HPDE6-E6E7 (cell line): ENCODE data around the gene COA6.
"Not testable (repeated sequence)": the region's sequence is repeated elsewhere in the genome, so short reads cannot be mapped to it uniquely, and the experiment has no call there.

Experiments
- DNase-seq: peaks from one replicate; pipeline ENCODE4 v3.0.0; 2011; ENCODE audit warnings: missing footprints; ENCODE audit errors: extremely low spot score

The COA6 gene, protein sequence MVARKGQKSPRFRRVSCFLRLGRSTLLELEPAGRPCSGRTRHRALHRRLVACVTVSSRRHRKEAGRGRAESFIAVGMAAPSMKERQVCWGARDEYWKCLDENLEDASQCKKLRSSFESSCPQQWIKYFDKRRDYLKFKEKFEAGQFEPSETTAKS

DNA sequence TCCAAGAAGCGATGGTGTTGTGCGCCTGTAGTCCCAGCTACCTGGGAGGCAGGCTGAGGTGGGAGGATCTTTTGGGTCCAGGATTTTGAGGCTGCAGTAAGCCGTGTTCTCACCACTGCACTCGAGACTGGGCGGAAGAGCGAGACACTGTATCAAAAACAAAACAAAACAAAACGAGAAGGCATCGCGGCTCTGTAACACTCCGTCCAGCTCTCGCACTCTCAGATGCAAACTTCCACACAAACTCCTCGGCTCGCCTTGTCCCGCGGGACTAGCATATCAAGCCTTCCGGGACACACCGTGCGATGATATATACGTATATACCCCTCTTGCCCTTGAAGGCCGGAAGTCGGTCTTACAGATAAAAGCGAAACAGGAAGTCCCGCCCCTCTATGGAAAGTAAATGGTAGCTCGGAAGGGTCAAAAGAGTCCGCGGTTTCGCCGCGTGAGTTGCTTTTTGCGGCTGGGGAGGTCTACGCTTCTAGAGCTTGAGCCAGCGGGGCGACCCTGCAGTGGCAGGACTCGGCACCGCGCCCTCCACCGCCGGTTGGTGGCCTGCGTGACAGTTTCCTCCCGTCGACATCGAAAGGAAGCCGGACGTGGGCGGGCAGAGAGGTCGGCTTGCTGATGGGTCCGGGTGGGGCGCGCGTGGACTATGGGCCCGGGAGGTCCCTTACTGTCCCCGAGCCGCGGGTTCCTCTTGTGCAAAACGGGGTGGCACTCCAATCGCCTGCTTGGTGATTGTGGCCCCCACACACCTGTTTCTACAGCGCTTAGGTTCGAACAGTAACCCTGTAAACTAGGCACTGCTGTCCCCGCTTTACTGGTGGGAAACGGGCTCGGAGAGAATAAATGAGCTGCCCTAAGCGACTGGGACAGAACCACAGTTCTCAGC lies at the start of gene COA6:
COA6 (plus strand) TSS at position 393 of the 895 bp plus-strand sequence; CDS start at position 404, 11 bp downstream.
- peak; percentile 67 for DNase-seq

DNA sequence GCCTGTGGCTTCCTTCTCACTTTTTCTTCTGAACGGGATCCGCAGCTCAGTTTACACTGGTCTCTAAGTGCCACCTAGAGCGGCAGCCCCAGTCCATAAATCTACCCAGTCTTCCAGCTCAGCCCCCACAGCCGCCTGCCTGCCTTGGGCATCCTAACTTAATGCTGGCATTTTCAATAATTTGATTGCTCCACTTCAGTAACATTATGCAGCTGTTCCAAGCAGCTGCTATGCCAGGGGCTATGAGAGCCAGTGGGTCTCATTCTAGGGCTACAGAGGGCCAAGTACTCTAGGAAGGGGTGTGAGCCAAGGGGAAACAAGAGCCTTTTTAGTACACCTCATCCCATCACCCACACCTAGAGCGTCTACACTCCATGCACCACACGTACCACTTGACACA lies 48.4 kb upstream of the COA6 start:
- no peak for DNase-seq

DNA sequence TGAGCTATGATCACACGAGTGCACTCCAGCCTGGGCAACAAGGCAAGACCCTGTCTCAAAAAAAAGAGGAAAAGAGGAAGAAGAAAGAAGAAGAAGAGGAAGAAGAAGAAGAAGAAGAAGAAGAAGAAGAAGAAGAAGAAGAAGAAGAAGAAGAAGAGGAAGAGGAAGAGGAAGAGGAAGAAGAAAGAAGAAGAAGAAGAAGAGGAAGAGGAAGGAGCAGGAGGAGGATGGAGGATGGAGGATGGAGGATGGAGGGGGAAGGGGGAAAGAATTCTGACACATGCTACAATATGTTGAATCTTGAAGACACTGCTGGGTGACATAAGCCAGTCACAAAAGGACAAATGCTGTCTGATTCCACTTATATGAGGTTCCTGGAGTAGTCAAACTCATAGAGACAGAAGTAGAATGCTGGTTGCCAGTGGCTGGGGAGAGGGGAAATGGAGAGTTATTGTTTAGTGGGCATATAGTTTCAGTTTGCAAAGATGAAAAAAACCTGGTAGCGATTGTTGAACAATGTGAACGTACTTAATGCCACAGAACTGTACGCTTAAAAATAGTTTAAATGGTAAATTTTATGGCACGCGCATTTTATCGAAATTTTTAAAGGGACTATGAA lies 47.3 kb upstream of the COA6 start:
- DNase-seq, result no peak

DNA sequence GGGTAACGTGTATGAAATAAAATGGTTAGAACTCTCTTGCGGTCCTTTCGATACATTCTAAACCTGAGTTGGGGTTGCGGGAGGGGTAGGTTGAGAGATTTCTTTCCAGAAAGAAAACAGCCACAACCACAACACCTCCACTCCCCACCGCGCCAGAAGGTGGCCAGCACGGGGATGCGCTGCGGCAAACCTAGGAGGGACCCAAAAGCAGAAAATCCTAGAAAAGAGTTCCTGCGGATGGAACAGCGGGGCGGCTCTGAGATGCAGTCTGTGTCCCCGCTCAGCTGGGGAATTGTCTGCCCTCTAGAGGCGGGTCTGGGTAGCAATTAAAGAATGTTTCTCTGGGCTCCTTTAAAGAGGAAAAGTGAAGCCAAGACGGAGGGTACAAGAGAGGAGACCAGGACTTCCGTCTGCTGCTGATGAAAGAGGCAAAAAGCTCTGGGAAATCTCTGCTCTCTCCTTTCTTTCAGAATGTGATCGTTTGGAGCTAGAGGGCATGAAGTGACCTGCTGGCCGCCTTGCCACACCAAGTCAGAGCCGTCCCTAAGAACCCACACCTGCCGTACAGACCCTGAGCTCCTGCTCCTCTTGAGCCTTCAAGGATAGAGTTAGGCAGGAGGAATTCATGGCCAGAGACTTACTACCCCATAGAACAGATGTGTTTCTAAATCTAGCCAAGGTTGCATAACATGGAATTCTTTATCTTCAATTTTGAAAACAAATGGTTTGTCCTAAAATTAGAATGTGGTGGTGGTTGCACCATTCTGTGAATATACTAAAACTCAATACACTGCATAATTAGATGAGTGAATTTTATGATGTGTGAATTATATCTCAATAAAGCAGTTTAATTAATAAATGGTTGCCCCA lies 46.5 kb upstream of the COA6 start:
- DNase-seq, result peak; percentile 71

DNA sequence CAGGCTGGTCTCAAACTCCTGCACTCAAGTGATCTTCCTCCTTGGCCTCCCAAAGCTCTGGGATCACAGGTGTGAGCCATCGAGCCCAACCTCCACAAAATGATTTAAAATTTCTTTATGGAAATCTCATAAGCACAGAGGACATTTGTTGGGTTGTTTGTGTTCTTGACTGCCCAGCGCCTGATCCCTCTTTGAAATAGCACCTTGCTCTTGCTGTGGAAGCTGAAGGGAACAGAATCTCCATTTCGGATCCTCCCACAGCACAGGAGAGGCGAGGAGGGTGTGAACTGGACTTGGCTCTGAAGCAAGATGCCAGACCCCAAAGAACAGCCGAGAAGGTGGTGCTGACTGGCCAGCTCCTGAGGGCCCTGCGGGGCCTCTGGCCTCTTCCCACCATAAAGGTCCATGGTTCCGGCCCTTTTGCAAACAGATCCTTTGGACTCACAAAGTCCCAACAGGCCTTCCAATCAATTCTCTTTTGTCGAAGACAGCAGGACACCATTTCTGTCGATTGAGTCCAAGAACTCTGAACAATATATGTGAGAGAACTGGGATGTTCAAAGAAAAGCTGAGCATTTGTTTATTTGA lies 45.6 kb upstream of the COA6 start:
- DNase-seq, result no peak

DNA sequence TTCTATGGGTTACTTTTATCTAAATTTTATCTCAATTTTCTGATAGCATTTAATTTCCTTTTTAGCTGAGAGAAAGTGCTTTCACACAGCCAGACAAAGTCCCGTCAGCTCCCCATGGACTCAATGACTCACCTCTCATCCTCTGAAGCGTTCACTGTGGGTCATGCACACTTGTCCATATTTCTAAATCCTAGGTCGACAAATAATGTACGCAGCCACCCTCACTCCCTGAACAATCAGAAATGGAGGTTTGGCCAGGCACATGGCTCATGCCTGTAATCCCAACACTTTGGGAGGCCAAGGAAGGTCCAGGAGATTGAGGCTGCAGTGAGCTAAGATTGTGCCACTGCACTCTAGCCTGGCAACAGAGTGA lies 42.4 kb upstream of the COA6 start:
- DNase-seq, result no peak

DNA sequence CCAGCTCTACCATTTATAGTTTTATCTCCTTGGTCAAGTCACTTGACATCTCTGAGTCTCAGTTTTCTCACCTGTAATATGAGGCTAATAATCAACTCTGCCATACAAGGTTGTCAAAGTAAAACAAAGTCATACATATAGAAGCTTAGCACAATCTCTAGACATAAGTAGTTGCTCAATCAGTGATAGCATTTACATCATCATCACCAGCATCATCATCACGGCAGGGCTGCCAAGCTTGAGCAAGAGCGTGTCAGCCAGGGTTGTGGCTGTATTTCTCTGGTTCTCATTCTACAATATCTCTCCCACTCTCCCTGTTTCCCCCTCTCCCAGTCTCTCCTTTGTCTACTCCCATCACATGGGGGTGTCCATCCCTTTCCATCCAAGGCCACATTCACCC lies 41.7 kb upstream of the COA6 start:
- no peak for DNase-seq

DNA sequence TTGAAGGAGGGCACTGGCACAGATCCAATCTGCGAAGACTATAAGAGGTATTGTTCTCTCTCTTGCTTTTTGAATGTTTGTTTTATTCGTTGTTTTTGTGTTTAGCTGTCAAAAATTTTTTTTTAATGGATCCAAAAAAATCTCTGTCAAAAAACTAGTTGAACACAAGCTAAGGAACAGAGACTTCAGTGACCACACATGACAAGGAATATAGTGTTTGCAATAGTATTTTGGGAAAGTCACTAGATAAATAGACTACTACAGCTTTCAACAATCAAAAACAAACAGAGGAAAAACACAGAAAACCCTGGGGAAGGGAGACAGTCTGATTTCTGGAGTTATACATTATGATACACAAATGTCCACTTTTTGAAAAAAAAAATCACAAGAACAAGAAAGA lies 36.9 kb upstream of the COA6 start:
- DNase-seq, result no peak

DNA sequence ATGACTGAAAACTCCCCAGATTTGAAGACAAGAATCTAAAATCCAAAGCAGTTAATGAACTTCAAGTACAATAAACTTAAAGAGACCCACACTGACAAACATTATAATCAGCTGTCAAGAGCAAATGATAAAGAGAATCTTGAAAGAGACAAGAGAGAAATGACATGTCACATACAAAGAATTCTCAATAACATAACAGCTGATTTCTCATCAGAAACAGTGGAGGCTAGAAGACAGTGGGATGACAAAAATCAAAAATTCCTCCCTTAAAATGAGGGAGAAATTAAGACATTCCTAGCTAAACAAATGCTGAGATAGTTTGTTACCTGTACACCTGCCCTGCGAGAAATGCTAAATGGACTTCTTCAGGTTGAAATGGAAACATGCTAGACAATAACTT lies 36.0 kb upstream of the COA6 start:
- no peak for DNase-seq

DNA sequence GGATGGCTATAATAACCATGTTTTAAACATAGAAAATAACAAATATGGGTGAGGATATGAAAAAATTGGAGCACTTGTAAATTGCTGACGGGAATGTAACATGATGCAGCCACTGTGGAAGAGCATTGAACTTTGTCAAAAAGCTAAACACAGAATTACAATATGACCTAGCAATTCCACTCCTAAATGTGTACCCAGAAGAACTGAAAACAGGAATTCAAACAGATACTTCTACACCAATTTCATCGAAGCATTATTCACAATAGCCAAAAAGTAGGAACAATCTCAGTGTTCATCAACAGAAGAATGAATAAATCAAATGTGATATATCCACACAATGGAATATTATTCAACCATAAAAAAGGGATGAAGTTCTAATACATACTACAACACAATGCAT lies 32.7 kb upstream of the COA6 start:
- no peak for DNase-seq

DNA sequence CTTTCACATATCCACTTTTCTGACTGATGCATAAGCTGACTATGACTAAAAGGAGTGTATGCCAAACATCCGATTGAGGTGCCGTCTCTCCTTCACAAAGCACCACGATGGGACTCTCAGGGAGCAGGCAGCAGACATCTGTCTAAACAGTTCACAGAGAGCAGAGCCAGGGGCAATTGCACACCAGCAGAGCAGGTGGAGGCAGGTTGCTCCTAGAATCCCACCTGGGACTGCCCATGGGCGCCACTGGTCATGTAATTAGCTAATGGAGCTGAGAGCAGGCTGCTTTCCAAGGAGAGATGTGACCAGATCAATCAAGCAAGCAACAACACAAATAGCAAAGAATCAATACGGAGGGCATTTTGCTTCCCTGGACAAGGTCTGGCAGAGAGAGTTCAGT lies 30.5 kb upstream of the COA6 start:
- DNase-seq, result no peak

DNA sequence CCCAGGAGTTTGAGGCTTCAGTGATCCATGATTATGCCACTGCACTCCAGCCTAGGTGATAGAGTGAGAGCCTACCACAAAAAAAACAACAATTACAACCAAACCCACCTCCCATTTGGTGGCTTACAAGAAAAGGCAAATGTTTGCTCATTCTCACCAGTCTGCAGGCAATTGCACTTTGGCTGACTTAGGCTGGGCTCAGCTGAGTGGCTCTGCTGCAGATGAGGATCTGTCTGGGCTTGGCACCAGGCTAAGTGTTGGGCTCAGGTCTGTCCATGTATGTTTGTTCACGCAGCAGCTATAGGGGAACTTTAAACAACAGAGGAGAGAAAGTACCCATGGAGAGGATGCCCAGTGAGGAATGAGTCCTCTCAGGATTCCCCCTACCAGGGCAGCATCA lies 28.0 kb upstream of the COA6 start:
- no peak for DNase-seq

DNA sequence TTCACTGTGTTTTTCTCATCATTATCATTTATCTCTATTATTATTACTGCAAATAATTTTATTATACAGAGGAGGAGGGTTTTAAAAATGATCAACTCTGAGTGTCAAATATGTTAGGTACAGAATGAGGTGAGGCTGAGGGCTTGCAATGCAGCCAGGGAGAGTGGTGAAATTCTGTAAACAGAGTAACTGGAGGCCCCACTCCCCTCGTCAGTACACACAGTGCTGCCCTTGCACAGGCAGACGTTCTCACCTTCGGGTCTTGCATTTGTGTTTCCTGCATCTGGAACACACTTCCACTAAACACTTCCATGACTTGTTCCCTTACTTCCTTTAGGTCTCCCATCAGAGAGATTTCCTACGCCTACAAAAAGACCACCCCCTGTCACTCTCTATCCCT lies 24.3 kb upstream of the COA6 start:
- DNase-seq, result no peak

DNA sequence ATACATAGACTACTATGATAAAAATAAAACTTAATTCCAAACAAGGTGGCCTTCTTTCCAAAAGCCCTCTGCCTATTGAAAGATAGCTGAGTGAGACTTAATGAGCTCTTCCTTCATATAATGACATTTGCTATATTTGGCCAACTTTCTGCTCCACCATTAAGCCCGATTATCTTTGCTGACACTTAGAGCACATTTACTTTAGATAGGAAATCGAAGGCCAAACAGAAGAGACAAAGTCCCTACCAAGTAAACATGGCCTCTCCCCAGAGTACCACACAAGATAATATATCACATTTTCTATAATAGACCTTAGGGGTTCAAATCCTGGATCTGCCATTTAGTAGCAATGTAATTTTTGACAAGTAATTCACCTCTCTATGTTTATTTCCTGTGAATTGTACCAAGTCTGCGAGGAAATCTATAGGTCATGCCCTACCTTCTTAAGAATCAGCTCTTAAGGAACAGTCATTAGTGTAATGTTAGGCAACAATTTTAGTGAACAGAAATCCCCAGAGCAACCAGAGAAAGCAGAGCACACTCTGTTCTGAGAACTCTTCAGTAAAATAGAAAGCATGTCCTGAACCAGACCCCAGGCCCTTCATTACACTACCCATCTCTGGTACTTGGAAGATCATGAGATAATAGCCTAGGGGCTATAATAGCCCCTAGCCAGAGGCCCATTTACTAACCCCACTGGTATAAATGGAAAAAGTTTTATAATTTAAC lies 17.3 kb upstream of the COA6 start:
- DNase-seq, result no peak

DNA sequence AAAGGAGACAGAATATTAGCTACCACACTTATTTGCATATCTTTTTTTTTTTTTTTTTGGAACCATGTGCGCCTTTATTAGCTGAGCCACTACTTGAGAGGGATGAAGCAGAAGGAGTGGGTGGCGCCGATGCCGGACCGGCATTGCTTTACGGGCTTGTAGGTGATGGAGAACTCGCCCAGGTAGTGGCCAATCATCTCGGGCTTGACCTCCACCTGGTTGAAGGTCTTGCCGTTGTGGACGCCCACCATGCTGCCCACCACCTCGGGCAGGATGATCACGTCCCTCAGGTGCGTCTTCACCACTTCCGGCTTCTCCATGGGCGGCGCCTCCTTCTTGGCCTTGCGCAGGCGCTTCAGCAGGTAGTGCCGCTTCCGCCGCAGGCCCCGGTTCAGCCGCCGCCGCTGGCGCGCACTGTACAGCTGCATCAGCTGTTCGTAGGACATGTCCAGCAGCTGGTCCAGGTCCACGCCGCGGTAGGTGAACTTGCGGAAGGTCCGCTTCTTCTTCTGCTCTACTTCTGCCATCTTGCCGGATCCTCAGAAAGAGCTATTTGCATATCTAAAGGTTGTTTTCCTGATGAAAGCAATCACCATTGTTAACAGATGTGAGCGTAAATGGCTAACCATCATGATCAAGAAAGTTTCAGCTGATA lies 16.5 kb upstream of the COA6 start:
- not testable (repeated sequence) for DNase-seq

DNA sequence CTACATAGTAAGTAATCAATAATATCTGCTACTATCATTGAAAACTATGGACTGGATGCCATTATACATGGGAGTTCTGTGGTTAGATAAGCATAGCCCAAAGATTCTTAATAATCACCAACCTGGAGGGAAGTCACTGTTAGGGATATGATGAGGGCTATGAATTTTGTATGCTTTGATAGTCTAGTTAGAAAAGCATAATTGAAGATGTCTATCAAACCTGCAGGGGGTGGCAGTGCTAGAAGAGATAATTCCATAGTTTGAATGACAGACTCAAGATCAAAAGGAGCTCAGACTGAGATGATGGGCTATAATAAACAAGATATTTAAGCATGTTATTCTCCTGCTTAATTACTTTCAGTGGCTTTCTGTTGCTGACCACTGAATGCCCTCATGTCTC lies 15.4 kb upstream of the COA6 start:
- DNase-seq, result no peak

DNA sequence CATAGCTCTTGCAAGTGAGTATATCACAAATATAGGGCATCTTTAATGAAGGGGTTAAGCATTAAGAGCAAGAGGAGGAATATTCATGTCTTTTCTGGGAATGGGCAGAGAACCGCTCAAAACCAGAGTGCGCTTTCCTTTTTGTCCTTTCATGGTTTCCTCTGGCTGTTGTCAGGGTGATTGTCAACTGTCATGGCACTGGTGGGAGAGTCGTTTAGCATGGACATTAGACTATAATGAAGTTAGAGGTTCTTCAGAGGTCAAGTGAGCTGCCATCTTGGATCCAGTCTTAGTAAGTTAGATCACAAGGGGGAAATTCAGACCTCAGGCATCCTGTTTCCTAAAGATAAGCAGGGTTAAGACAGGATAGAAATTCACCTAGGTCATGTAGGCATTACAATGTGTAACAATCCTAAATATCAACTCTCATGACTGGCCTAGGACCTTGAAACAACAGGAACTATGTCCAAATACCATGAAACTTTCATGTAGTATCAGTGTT lies 12.1 kb upstream of the COA6 start:
- DNase-seq, result no peak

DNA sequence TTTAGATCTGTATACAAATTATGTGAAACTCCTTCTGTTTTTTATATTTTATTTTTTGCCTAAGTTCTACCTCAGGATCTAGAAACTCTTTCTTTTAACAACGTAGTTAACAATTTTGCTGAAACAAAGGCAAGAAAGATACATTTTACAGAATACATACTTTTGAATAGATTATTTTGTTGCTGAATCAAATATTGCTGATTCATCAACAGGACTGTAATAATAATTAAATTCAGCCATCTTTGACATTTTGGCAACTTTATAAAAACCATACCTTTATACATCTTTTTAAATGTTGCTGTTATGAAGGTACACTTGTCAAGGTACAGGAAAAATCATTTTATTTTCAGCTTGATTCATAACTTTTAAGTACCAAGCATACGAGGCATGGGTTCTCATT lies 10.7 kb upstream of the COA6 start:
- no peak for DNase-seq

DNA sequence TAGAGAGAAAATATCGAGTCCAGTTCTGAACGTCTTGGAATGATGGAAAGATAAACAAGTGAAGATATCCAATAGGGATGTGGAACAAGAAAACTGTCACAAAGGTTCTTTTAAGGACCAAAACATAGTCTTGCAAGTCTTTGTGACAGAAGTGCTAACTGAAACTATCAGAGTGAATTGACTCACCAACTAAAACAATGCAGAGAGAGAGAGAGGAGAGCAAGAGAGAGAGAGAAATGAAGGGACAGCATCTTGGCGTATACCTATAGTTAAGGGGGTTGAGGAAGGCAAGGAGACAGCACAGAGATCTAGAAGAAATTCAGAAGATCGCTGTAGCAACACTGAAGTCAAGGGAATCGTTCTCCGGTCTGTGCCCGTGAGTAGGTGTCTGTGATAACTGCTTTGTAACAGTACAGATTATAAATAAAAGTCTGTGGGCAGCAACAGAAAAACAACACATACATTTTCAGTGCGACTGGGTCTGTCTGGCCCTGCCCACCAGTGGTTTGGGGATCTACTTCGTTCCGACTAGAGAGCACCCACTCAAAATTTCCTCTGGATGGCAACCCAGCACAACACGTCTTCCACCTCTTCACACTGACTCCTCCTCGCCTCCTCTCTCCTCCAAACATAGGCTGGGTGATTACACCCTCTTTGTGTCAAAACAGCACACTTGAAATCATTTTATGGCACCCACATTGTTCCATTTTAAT lies 4.8 kb upstream of the COA6 start:
- DNase-seq, result no peak

DNA sequence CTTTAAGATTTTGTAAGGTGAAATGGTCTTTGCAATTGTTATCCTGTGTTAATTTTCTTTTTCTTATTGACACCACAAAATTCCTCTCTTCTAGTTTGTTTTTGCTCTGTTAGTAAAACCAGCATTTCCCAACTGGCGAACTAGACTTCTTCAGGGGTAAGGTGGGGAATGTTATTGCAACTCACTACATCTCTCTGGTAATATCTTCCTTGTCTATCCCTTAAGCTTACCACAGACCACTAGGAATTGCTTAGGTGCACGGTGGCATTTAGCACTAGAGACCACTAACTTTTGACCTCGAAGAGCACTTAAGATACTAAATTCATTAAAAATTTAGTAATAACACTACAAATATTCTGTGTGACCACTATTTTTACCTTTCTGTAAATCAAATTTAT lies 4.2 kb upstream of the COA6 start:
- DNase-seq, result no peak
